GM12874 (cell line): ENCODE measurements around the gene AUTS2.

ENCODE experiments used
- TF ChIP-seq, protein P1 (sequence below): IDR thresholded peaks from 2 replicates; pipeline ENCODE4 v1.5.1; 2011; ENCODE audit warnings: low read depth, mild to moderate bottlenecking, control low read depth, low read length, moderate library complexity; ENCODE audit not compliant: insufficient read depth

Gene AUTS2

GRCh38 chr7:70568674-70569334 is 970.5 kb downstream of the AUTS2 start:
- TF ChIP-seq, protein P1, sequence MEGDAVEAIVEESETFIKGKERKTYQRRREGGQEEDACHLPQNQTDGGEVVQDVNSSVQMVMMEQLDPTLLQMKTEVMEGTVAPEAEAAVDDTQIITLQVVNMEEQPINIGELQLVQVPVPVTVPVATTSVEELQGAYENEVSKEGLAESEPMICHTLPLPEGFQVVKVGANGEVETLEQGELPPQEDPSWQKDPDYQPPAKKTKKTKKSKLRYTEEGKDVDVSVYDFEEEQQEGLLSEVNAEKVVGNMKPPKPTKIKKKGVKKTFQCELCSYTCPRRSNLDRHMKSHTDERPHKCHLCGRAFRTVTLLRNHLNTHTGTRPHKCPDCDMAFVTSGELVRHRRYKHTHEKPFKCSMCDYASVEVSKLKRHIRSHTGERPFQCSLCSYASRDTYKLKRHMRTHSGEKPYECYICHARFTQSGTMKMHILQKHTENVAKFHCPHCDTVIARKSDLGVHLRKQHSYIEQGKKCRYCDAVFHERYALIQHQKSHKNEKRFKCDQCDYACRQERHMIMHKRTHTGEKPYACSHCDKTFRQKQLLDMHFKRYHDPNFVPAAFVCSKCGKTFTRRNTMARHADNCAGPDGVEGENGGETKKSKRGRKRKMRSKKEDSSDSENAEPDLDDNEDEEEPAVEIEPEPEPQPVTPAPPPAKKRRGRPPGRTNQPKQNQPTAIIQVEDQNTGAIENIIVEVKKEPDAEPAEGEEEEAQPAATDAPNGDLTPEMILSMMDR = no peak

DNA sequence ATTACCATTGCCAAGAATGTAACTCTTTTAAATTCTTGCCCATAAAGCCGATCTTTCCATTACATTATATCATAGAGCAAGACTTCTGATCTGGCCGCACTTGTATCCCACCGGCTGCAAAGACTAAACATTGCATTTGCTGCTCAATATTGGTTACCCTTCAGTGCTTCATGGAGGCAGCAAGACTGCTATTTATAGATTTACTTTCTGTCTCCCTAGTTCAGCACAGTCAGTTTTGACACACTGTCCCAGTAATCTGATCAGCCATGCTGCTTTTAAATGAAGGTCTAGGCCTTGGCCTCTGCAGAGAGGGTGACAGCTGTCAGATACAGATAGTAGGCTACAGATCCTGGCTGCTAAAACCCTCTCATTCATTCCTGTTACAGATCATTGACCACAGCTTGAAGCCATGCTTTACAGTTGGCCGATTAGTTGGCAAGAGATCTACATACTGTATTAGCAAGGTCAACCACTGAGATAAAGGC is 971.1 kb downstream of the AUTS2 start:
- TF ChIP-seq, protein P1 = no peak

DNA sequence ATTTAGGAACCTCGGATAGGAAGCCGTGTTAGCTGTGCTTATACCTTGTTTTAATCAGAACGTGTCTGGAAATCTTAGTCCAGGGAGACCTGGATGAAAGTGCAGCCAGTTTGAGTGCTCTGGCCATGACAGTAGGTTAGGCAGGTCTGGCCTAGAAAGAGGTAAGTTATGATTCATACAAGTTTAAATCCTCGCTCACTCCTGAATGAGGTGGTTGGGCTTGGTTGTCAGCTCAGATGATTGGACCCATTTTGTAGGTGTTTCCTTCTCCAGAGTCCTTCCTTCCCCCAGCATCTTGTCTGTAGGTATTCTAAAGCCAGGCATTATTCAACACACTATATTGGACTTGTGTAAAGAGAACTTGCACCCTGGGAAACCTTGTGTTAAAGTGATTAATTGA is 971.8 kb downstream of the AUTS2 start:
- TF ChIP-seq, protein P1 = no peak

DNA sequence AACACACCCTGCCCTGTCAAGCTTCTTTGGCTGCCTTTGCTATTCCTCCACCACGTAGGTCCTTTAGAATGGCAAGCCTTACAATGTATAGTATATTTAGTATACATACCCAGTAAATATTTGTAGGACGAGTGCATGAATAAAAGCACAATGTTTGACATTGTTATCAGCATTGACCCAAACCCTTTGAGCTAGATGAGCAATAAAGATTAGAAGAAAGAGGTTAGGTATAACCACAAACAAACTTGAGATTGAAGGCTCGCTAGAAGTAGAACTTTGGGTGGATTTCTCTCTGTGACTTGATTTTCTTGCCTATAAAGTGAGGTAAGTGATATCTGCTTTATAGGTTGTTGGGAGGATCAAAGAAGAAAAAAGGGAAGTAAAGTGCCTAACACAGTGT is 972.7 kb downstream of the AUTS2 start:
- TF ChIP-seq, protein P1 = no peak

- TF ChIP-seq, protein P1 = no peak
Observed at GRCh38 chr7:70571403-70571934, 973.2 kb downstream of the AUTS2 start.

DNA sequence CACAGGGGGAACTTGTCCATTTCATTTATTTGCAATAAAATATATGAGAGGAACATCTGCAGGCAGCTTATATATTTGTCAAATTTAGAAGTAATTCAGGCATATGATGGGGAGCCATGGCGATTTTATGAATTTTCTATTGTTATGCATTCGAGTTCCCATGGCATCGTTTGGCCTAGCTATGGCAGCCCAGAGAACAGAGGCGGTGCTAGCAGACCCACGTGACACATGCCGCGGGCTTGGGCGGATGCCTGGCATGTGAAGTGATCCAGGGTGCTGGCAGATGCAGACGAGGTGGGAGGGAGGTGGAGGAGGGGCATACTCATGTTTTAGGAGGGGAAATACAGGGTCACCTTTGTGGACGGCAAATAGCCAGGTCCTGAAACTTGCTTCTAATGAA is 973.7 kb downstream of the AUTS2 start:
- TF ChIP-seq, protein P1 = no peak

GRCh38 chr7:70572571-70572970 is 974.3 kb downstream of the AUTS2 start:
- TF ChIP-seq, protein P1 = no peak
